Spleen (tissue), 11 donors: ENCODE data around the gene RALY. TPM values are rescaled to one million over a fixed set of nuclear protein-coding genes. Genes with fewer than 3 reads are reported as not detected.

Experiments
- DNase-seq: peaks from one replicate; pipeline ENCODE4 v3.0.0-alpha.2; 2020
- H3K27ac ChIP-seq, 8 donors: fragments of 200-600 bp; sonication (generic) in 7 of 8; 1 replicate in 4 of 8; 2 replicates in 4 of 8; pipeline versions ENCODE4 v1.5.0 to v1.8.0; 2016 to 2021; ENCODE audit warnings: inconsistent platforms in 4 of 8, mild to moderate bottlenecking in 4 of 8, moderate library complexity in 1 of 8
- H3K27me3 ChIP-seq, 7 donors: fragments of 200-600 bp; sonication (generic) in 6 of 7; replicated peaks in 1 of 7; 1 replicate in 4 of 7; 2 replicates in 3 of 7; pipeline versions ENCODE4 v1.5.0 to v1.8.0; 2016 to 2021; ENCODE audit warnings: inconsistent platforms in 3 of 7, mild to moderate bottlenecking in 1 of 7
- H3K36me3 ChIP-seq, 6 donors: fragments of 200-600 bp; sonication (generic) in 5 of 6; 1 replicate in 4 of 6; 2 replicates in 2 of 6; pipeline versions ENCODE4 v1.5.0 to v1.8.0; 2016 to 2021; ENCODE audit warnings: inconsistent platforms in 2 of 6
- H3K4me1 ChIP-seq, 6 donors: fragments of 200-600 bp; sonication (generic) in 5 of 6; 1 replicate in 3 of 6; 2 replicates in 3 of 6; pipeline versions ENCODE4 v1.5.0 to v1.8.0; 2016 to 2021; ENCODE audit warnings: inconsistent platforms in 3 of 6
- H3K4me3 ChIP-seq, 8 donors: fragments of 200-600 bp; sonication (generic) in 7 of 8; 1 replicate in 4 of 8; 2 replicates in 4 of 8; pipeline versions ENCODE4 v1.5.0 to v1.8.0; 2016 to 2021; ENCODE audit warnings: inconsistent platforms in 4 of 8, mild to moderate bottlenecking in 4 of 8, moderate library complexity in 2 of 8
- H3K9me3 ChIP-seq, 8 donors: fragments of 200-600 bp; sonication (generic) in 7 of 8; 1 replicate in 4 of 8; 2 replicates in 4 of 8; pipeline versions ENCODE4 v1.5.0 to v1.8.0; 2016 to 2021; ENCODE audit warnings: inconsistent platforms in 4 of 8
- CTCF ChIP-seq, 11 experiments: fragments of 200-600 bp in 7 of 11; fragments of 450-650 bp in 4 of 11; sonication (generic) in 4 of 11; IDR thresholded peaks in 8 of 11; conservative IDR thresholded peaks in 3 of 11; 1 replicate in 7 of 11; 2 replicates in 4 of 11; pipeline versions ENCODE4 v1.4.0 to v1.8.0; 2016 to 2021; ENCODE audit warnings: antibody characterized with exemption in 11 of 11, inconsistent platforms in 4 of 11, mild to moderate bottlenecking in 1 of 11
- POLR2A ChIP-seq, 3 donors: fragments of 450-650 bp; IDR thresholded peaks; one replicate each; pipeline ENCODE4 v1.5.1; 2017; ENCODE audit warnings: antibody characterized with exemption in 3 of 3, mild to moderate bottlenecking in 1 of 3
- POLR2AphosphoS5 ChIP-seq, 3 donors: sonication (generic); formaldehyde crosslinking; IDR thresholded peaks; one replicate each; pipeline ENCODE4 v1.5.1; 2017; ENCODE audit warnings: antibody characterized with exemption in 3 of 3
- WGBS, 5 donors: extraction: QIAGEN DNeasy Blood & Tissue Kit in 3 of 5; methylation state at CpG; one replicate each; pipeline versions ENCODE4 v1.1.5 to v1.1.7; 2013 to 2018; 5-methylcytosine and 5-hydroxymethylcytosine counted together
- intact Hi-C: fragments of 100-400 bp; cut with DNase I; formaldehyde crosslinking; loops from one replicate; pipeline ENCODE4 v1.15.0; 2023; ENCODE audit warnings: low total_unique reads
- polyA plus RNA-seq, 3 donors: library from polyadenylated mRNA; stranded (reverse); fragments of 200-250 nt; gene quantifications; one replicate each; pipeline ENCODE4 v1.2.1, GENCODE V29; 2013
- total RNA-seq, 7 donors: library from RNA; depleted of rRNA in 3 of 7; stranded (reverse); fragments of >200 nt in 3 of 7; fragmentation: NEBNext Ultra II Directional in 4 of 7; extraction: Animal tissue kit (Norgen Biotek cat#: 25700) in 4 of 7; gene quantifications; one replicate each; pipeline versions ENCODE4 v1.1.0 to v1.2.1, GENCODE V29; 2016 to 2021
- donor health status: healthy with polysubstance abuse.
- donor health status: DM: no; HTN: no; CAD: no; lungs with moderate emphysema.
- donor health status: DM: no; HTN: no; CAD: no.
- donor health status: Bipolar disorder and iron deficiency.
- donor health status: healthy.
- donor health status: DM: no; HTN: no; CAD: no.
- donor health status: DM: yes; HTN: yes; CAD: no.

The RALY gene
- total and polyA plus RNA-seq, 10 donors, result 72.9 to 133 (median 99.7) TPM

GRCh38 chr20:34016736-34017135 lies 23.0 kb downstream of the RALY start:
- TF ChIP-seq POLR2A (IDR thresholded peaks at IDR 0.05) (no peak), POLR2AphosphoS5 (IDR thresholded peaks at IDR 0.05) (no peak), CTCF (IDR thresholded peaks at IDR 0.05 in 8 of 11, conservative IDR thresholded peaks at IDR 0.05 in 3 of 11) (no peak)
- Histone ChIP-seq H3K27me3 (no peaks in the 10 kb centered on the region), H3K9me3 (no peaks in the 10 kb centered on the region), H3K36me3 (peaks cover 0 to 13% (median 0%) of the 10 kb centered on the region in 6 donors), H3K27ac (no peak overlapping the region), H3K4me3 (no peak overlapping the region), H3K4me1 (peaks cover 18 to 99% (median 72%) of the 10 kb centered on the region in 6 donors)
- intact Hi-C loops, result no loop called here
- DNase-seq, result no peak
- 79 to 93% (median 84%) methylated on average over 5 of the region's 5 CpGs for WGBS, 5 donors

- Histone ChIP-seq H3K27ac (no peak overlapping the region), H3K4me1 (peaks cover 17 to 99% (median 73%) of the 10 kb centered on the region in 6 donors), H3K4me3 (no peak overlapping the region), H3K9me3 (no peaks in the 10 kb centered on the region), H3K27me3 (no peaks in the 10 kb centered on the region), H3K36me3 (peaks cover 0 to 10% (median 0%) of the 10 kb centered on the region in 6 donors)
- WGBS, 5 donors, result 91 to 100% (median 95%) methylated on average over 1 of the region's 1 CpG
- intact Hi-C loops, result no loop called here
- DNase-seq, result no peak
- no peak for TF ChIP-seq CTCF (IDR thresholded peaks at IDR 0.05 in 8 of 11, conservative IDR thresholded peaks at IDR 0.05 in 3 of 11)
- TF ChIP-seq POLR2A (IDR thresholded peaks at IDR 0.05), result no peak
- TF ChIP-seq POLR2AphosphoS5 (IDR thresholded peaks at IDR 0.05), result no peak
These were observed 23.9 kb downstream of the RALY start for GRCh38 chr20:34017610-34018009.

- Histone ChIP-seq H3K4me1 (peaks cover 17 to 99% (median 73%) of the 10 kb centered on the region in 6 donors), H3K4me3 (no peak overlapping the region), H3K36me3 (peaks cover 0 to 10% (median 0%) of the 10 kb centered on the region in 6 donors), H3K9me3 (no peaks in the 10 kb centered on the region), H3K27ac (no peak overlapping the region), H3K27me3 (no peaks in the 10 kb centered on the region)
- intact Hi-C loops, result no loop called here
- whole genome bisulfite sequencing, 5 donors, result 45 to 75% (median 57%) methylated on average over 1 of the region's 1 CpG
- TF ChIP-seq POLR2A (IDR thresholded peaks at IDR 0.05) (no peak), POLR2AphosphoS5 (IDR thresholded peaks at IDR 0.05) (no peak), CTCF (IDR thresholded peaks at IDR 0.05 in 8 of 11, conservative IDR thresholded peaks at IDR 0.05 in 3 of 11) (no peak)
- no peak for DNase-seq
These were observed 24.5 kb downstream of the RALY start for GRCh38 chr20:34018166-34018565.

- no peak for TF ChIP-seq POLR2A (IDR thresholded peaks at IDR 0.05)
- TF ChIP-seq POLR2AphosphoS5 (IDR thresholded peaks at IDR 0.05), result no peak
- peak in 2 of 11 experiments; percentile 12 to 13 for TF ChIP-seq CTCF (IDR thresholded peaks at IDR 0.05 in 8 of 11, conservative IDR thresholded peaks at IDR 0.05 in 3 of 11)
- no peak for DNase-seq
- Histone ChIP-seq H3K36me3 (peaks cover 0 to 10% (median 0%) of the 10 kb centered on the region in 6 donors), H3K27ac (peak overlapping the region in 1 of 8 donors; percentile 44), H3K27me3 (no peaks in the 10 kb centered on the region), H3K4me1 (peaks cover 24 to 99% (median 73%) of the 10 kb centered on the region in 6 donors), H3K4me3 (no peak overlapping the region), H3K9me3 (no peaks in the 10 kb centered on the region)
- intact Hi-C loops, result no loop called here
- WGBS, 5 donors, result 67 to 71% (median 69%) methylated on average over 4 of the region's 4 CpGs
These were observed 28.6 kb downstream of the RALY start for GRCh38 chr20:34022151-34022838.
